Mucosa of descending colon (tissue), 3 donors: ENCODE measurements around the gene CNN2. TPM values are rescaled to one million over a fixed set of nuclear protein-coding genes. Genes with fewer than 3 reads are reported as not detected.

ENCODE experiments used
- ATAC-seq: fragments of 200-7000 bp; cut with Tn5 transposase; one replicate; pipeline ENCODE4 v1.9.1; 2020; ENCODE audit warnings: mild to moderate bottlenecking, moderate library complexity
- DNase-seq, 3 donors: peaks; one replicate each; pipeline ENCODE4 v3.0.0-alpha.2; 2020
- H3K36me3 ChIP-seq: fragments of 200-600 bp; one replicate; pipeline ENCODE4 v1.8.0; 2021; ENCODE audit warnings: low read depth, mild to moderate bottlenecking
- H3K4me1 ChIP-seq: fragments of 200-600 bp; one replicate; pipeline ENCODE4 v1.8.0; 2021; ENCODE audit warnings: low read depth, mild to moderate bottlenecking
- H3K4me3 ChIP-seq: fragments of 200-600 bp; one replicate; pipeline ENCODE4 v1.8.0; 2021; ENCODE audit warnings: mild to moderate bottlenecking
- H3K9me3 ChIP-seq: fragments of 200-600 bp; one replicate; pipeline ENCODE4 v1.8.0; 2021; ENCODE audit warnings: mild to moderate bottlenecking
- CTCF ChIP-seq: fragments of 200-600 bp; IDR thresholded peaks from one replicate; pipeline ENCODE4 v1.8.0; 2022; ENCODE audit warnings: antibody characterized with exemption, mild to moderate bottlenecking
- intact Hi-C, 2 donors: fragments of 100-400 bp; cut with DNase I in 1 of 2; cut with micrococcal nuclease in 1 of 2; formaldehyde crosslinking; loops; one replicate each; pipeline versions ENCODE4 v1.11.0 to v1.11.1; 2022; cut with DNase I, micrococcal nuclease
- total RNA-seq, 3 donors: library from RNA; stranded (reverse); fragmentation: NEBNext Ultra II Directional in 2 of 3; extraction: Animal tissue kit (Norgen Biotek cat#: 25700) in 2 of 3; gene quantifications; one replicate each; pipeline versions ENCODE4 v1.2.1 to v1.2.4, GENCODE V29; 2021 to 2023
- donor health status: DM: no; HTN: no; CAD: no; lungs with moderate emphysema.
- donor health status: DM: no; HTN: no; CAD: no.
- donor health status: DM: no; HTN: yes; CAD: no.

CNN2 gene
- total RNA-seq, 3 donors from 2014 or later, result 65.0 to 88.8 (median 84.7) TPM

- ATAC-seq (no peak), DNase-seq (peak; percentile 35 to 78 (median 59))
- no peak overlapping the region for H3K4me3 ChIP-seq
- no peaks in the 10 kb centered on the region for H3K36me3 ChIP-seq
- intact Hi-C loops, result no loop called here
- no peak for TF ChIP-seq CTCF
- H3K4me1 ChIP-seq, result peaks cover 30% of the 10 kb centered on the region
- peaks cover 4% of the 10 kb centered on the region for H3K9me3 ChIP-seq
These were observed 36.9 kb downstream of the CNN2 start for GRCh38 chr19:1063030-1063908.

- H3K4me1 ChIP-seq, result peaks cover 34% of the 10 kb centered on the region
- H3K4me3 ChIP-seq, result no peak overlapping the region
- H3K9me3 ChIP-seq, result no peaks in the 10 kb centered on the region
- DNase-seq, result peak; percentile 27 to 63 (median 45)
- peak; percentile 4 for ATAC-seq
- TF ChIP-seq CTCF, result no peak
- H3K36me3 ChIP-seq, result no peaks in the 10 kb centered on the region
- intact Hi-C loops, result no loop called here
These were observed 37.7 kb downstream of the CNN2 start for GRCh38 chr19:1063909-1064660.

- intact Hi-C loops, result no loop called here
- TF ChIP-seq CTCF, result peak; percentile 86
- peak; percentile 77 to 82 (median 81) for DNase-seq
- Histone ChIP-seq H3K4me3 (no peak overlapping the region), H3K4me1 (peaks cover 42% of the 10 kb centered on the region), H3K9me3 (no peaks in the 10 kb centered on the region), H3K36me3 (no peaks in the 10 kb centered on the region)
- ATAC-seq, result peak; percentile 72
These were observed 38.5 kb downstream of the CNN2 start for GRCh38 chr19:1064661-1065605.

GRCh38 chr19:1065606-1066109, 39.2 kb downstream of the CNN2 start:
- Histone ChIP-seq H3K36me3 (no peaks in the 10 kb centered on the region), H3K4me3 (no peak overlapping the region), H3K9me3 (no peaks in the 10 kb centered on the region), H3K4me1 (peaks cover 44% of the 10 kb centered on the region)
- no peak for TF ChIP-seq CTCF
- DNase-seq, result peak; percentile 68 to 79 (median 73)
- ATAC-seq, result peak; percentile 70
- intact Hi-C loops, result no loop called here

- DNase-seq (peak; percentile 21 to 69 (median 56)), ATAC-seq (no peak)
- Histone ChIP-seq H3K9me3 (no peaks in the 10 kb centered on the region), H3K4me3 (peak overlapping the region; percentile 40), H3K4me1 (peaks cover 44% of the 10 kb centered on the region), H3K36me3 (no peaks in the 10 kb centered on the region)
- no peak for TF ChIP-seq CTCF
- intact Hi-C loops, result no loop called here
These were observed 39.9 kb downstream of the CNN2 start for GRCh38 chr19:1066251-1066747.
